NCI-H510A (cell line): ENCODE data around the gene CCDC136.

Experiments used
- DNase-seq: peaks from one replicate; lab custom pipeline; 2025; lab: John Stamatoyannopoulos, UW

Gene CCDC136

GRCh38 chr7:128844777-128845311, 53.1 kb downstream of the CCDC136 start:
- DNase-seq, result no peak

- no peak for DNase-seq
Measured at GRCh38 chr7:128845475-128845874, 53.7 kb downstream of the CCDC136 start.

DNA sequence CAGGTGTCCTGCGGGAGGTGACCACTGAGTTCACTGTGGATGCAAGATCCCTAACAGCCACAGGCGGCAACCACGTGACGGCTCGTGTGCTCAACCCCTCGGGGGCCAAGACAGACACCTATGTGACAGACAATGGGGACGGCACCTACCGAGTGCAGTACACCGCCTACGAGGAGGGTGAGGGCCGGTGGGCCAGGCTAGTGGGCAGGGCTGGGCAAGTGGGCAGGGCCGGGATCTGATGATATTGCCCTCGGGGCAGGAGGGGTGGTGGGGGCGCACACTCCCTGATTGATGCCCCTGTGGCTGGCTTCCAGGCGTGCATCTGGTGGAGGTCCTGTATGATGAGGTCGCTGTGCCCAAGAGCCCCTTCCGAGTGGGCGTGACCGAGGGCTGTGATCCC, 54.2 kb downstream of the CCDC136 start:
- DNase-seq, result no peak

DNA sequence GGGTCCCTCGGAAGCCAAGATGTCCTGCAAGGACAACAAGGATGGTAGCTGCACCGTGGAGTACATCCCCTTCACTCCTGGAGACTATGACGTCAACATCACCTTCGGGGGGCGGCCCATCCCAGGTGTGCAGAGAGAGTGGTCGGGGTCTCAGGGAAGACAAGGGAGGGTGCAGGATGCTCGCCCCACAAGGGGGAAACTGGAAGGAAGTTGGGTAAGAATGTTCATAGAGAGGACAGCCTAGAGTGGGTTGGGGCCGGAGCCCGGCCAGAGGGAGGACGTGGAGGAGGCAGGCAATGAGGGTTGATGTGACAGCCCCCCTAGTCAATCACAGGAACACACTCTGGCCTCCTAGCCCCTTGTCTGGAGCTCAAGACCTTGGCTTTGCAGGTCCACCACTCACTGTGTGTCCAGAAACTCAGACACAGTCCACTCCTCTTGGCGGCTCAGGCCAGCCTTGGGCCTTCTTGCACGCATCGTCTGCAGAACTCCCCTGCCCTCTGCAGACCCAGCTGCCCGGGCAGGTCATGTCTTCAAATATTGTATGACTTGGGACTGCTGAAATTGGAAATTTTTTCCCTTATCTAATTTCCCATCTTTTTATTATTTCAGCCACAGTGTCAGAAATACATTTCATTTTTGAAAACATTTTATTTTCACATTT, 55.1 kb downstream of the CCDC136 start:
- DNase-seq, result no peak

- DNase-seq, result no peak
Measured at GRCh38 chr7:128847721-128848211, 56.0 kb downstream of the CCDC136 start.

DNA sequence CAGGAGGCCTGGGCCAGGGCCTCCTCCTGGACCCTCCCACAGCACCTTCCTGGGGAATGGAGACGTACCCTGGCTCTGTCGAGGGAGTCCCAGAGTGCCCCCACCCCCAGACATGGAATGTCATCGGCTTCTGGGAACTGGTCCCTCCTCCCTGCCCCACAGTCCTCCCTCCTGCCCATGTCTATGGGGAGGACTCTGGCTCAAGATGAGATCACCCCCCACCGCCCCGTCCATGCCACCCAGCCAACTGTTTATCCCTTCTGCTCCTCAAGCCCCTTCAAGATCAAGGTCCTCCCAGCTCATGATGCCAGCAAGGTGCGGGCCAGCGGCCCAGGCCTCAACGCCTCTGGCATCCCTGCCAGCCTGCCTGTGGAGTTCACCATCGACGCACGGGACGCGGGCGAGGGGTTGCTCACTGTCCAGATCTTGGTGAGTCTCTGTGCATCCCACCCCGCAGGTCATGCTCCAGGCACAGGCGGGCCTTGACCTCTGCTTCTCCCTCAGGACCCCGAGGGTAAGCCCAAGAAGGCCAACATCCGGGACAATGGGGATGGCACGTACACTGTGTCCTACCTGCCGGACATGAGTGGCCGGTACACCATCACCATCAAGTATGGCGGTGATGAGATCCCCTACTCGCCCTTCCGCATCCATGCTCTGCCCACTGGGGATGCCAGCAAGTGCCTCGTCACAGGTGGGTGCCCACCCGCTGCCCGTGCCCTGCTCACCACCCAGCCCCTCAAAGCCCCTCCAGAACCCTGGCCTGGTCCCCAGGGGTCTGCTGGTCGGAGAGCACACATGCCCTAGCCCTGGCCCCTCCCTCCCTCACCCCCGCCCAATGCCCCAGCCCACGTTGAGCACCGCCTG, 56.8 kb downstream of the CCDC136 start:
- no peak for DNase-seq

DNA sequence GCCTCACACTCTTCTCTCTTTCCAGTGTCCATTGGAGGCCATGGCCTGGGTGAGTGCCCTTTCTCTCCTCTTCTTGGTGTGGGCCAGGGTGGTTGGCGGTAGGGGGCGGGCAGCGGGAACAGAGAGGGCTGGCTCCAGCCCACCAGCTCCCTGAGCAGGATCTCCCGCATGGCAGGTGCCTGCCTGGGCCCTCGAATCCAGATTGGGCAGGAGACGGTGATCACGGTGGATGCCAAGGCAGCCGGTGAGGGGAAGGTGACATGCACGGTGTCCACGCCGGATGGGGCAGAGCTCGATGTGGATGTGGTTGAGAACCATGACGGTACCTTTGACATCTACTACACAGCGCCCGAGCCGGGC, 57.4 kb downstream of the CCDC136 start:
- DNase-seq, result no peak

DNA sequence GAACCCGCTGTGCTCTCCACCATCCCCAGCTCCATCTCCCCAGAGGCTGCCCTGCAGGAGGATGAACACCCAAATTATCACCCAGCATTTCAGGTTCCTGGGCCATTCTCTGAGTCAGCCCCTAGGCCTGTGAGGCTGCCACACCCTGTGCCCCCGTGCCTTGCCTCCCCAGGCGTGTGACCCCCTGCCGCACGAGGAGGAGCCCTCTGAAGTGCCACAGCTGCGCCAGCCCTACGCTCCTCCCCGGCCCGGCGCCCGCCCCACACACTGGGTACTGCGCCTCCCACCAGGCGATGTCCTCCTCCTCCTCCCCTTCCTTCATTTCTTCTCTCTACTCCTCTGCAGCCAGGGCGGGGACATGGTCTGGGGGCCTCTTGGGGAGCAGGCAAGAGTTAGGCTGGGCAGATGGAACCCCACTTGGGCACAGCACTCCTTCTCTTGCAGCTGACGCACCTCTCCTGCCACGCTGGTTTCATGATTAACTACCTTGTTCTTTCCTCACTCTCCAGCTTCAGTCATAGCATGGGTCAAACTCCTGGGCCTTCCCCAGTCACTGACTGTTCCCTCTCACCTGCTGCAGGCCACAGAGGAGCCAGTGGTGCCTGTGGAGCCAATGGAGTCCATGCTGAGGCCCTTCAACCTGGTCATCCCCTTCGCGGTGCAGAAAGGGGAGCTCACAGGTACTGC, 58.2 kb downstream of the CCDC136 start:
- DNase-seq, result no peak

DNA sequence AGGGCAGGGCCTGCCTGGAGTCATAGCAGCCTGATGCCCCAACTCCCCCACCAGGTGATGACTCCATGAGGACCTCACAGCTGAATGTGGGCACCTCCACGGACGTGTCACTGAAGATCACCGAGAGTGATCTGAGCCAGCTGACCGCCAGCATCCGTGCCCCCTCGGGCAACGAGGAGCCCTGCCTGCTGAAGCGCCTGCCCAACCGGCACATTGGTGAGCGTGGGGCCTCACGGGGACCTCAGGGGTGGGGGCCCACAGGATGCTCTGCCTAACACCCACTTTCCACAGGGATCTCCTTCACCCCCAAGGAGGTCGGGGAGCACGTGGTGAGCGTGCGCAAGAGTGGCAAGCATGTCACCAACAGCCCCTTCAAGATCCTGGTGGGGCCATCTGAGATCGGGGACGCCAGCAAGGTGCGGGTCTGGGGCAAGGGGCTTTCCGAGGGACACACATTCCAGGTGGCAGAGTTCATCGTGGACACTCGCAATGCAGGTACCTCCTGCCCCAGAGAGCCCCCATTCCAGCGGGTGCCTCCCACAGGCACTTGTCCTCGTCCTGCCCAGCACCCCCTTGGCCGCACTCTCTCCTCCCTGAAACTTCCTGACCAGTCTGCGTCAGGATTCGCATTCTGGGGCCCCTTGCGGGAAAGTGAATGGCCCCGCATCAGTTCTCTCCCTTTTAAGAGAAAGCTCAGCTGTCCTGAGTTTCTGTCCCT, 60.9 kb downstream of the CCDC136 start:
- no peak for DNase-seq

- no peak for DNase-seq
Measured at GRCh38 chr7:128853799-128854198, 62.0 kb downstream of the CCDC136 start.

GRCh38 chr7:128854396-128854795, 62.6 kb downstream of the CCDC136 start:
- DNase-seq, result no peak

GRCh38 chr7:128855559-128855958, 63.8 kb downstream of the CCDC136 start:
- no peak for DNase-seq

DNA sequence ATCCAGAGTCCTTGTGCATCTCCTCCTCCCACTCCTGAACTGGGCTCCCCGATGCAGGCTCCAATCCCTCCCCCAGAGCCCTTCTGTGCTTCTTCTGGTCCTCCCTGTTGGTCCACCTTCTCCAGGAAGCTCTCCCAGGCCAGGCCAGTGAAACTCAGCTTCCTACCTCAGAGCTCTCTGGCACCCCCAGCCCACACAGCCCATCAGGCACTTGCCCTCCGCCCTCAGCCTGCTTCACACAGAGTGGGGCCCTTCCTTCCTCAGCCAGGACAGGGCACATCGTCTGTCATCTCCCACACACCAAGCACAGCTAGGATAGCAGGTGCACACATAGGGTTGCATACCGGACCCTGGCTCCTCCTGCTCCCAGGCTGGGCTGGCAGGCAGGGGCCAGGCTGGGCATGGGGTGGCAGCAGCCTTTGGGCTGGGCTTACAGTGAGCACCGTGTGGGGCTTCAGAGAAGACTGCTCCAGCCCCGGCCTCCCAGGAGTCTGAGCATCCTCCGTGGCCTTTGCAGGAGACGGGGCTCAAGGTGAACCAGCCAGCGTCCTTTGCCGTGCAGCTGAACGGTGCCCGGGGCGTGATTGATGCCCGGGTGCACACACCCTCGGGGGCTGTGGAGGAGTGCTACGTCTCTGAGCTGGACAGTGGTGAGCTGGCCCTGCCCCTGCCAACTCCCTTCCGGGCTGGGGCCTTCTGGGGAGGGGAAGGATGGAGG, 64.4 kb downstream of the CCDC136 start:
- DNase-seq, result no peak

- no peak for DNase-seq
Measured at GRCh38 chr7:128858380-128859231, 66.8 kb downstream of the CCDC136 start.

DNA sequence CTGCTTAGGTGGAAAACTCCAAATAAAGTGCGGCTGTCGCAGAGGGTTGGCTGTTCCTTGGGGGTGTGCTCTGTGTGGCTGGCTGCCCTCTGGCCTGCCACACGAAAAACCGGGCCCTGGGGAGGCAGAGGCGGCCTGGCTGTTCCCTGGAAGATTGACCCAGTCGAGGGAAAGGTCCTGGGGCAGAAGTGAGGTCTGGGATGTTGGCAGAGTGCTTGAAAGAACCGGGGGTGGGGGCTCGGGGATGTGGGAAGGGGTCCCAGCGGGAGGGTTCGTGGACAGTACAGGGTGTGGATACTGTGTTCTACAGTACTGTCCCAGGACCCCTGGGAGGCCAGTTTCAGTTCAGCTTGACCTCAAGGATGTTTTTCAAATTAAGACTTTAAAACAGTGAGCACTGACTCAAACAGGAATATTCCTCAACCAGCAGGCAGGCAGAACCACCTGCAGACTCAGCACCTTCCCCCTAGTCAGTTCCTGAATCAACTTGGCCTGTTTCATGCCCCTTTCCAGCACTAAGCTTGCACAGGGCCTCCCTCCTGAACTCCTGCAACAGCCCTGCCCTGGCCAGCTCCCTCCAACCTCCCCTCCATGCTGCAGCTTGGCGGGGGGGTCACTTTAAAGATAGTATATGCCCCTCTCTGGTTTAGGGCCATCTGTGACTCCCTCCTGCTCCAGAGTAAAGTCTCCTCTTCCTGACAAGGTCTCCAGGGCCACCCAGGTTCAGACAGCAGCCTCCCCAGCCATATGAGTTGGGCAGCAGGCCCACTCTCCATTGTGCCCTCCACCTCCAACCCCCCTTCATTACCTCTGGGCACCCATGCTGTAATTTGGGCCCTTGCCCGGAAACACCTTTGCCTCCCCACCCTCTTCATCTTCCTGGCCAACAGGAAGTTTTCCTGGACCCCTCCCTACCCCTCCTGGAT, 67.7 kb downstream of the CCDC136 start:
- no peak for DNase-seq

- DNase-seq, result no peak
Measured at GRCh38 chr7:128860158-128861073, 68.6 kb downstream of the CCDC136 start.

DNA sequence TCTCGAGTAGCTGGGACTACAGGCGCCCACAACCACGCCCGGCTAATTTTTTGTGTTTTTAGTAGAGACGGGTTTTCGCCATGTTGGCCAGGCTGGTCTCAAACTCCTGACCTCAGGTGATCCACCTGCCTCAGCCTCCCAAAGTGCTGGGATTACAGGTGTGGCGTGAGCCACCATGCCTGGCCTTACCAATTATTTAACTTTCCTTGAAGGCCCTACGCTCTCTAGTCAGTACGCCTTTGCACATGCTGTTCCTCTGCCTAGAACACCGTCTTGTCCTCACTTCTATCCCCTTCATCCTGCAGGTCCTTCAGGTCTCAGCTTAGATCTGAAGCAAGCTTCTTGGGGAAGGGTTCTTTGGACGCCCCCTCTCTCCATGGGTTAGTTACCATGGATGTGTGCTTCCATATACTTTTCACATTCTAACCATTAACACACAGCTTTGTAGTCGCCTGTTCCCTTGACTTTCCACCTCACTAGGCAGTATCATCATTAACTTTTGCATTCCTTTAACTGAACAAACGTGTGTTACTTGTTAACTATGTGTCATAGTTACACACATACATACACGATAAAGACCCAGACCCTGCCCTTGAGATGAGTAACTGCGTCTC, 70.3 kb downstream of the CCDC136 start:
- DNase-seq, result no peak
